Globus pallidus (tissue), 1 donor: ENCODE results near the gene CCDC97.

Experiments
- DNase-seq: peaks from one replicate; pipeline ENCODE4 v3.0.0-alpha.2; 2015; ENCODE audit warnings: low spot score

Gene CCDC97

GRCh38 chr19:41298348-41298964 lies 11.5 kb upstream of the CCDC97 start:
- no peak for DNase-seq

- DNase-seq, result no peak
These were observed 10.8 kb upstream of the CCDC97 start for GRCh38 chr19:41299046-41299754.

GRCh38 chr19:41299755-41300089 lies 10.2 kb upstream of the CCDC97 start:
- DNase-seq, result no peak

GRCh38 chr19:41300555-41300954 lies 9.4 kb upstream of the CCDC97 start:
- DNase-seq, result no peak

GRCh38 chr19:41302624-41303351 lies 7.2 kb upstream of the CCDC97 start:
- DNase-seq, result no peak

GRCh38 chr19:41303954-41304353 lies 6.0 kb upstream of the CCDC97 start:
- DNase-seq, result no peak

- no peak for DNase-seq
These were observed 5.1 kb upstream of the CCDC97 start for GRCh38 chr19:41304706-41305483.

GRCh38 chr19:41305927-41306793 lies 3.8 kb upstream of the CCDC97 start:
- DNase-seq, result no peak

- DNase-seq, result no peak
These were observed 2.7 kb upstream of the CCDC97 start for GRCh38 chr19:41307090-41307875.

GRCh38 chr19:41307954-41308449 lies 2.0 kb upstream of the CCDC97 start:
- no peak for DNase-seq

GRCh38 chr19:41308450-41309179 lies 1.4 kb upstream of the CCDC97 start:
- DNase-seq, result peak; percentile 86

GRCh38 chr19:41309180-41310032 lies 566 bp upstream of the CCDC97 start:
- DNase-seq, result no peak

GRCh38 chr19:41311072-41311471 lies 1.1 kb downstream of the CCDC97 start:
- DNase-seq, result no peak

GRCh38 chr19:41311613-41312012 lies 1.6 kb downstream of the CCDC97 start:
- no peak for DNase-seq

- DNase-seq, result no peak
These were observed 6.4 kb downstream of the CCDC97 start for GRCh38 chr19:41316306-41316920.

- DNase-seq, result no peak
These were observed 8.9 kb downstream of the CCDC97 start for GRCh38 chr19:41318696-41319499.

GRCh38 chr19:41319500-41320184 lies 9.7 kb downstream of the CCDC97 start:
- no peak for DNase-seq
